GM19328 (cell line): Measurements from ENCODE around the gene ANO4.

Experiments used
- ATAC-seq: cut with Tn5 transposase; IDR thresholded peaks from one replicate; pipeline ENCODE4 v1.9.1; 2021; ENCODE audit warnings: mild to moderate bottlenecking, moderate library complexity; ENCODE audit not compliant: unreplicated experiment

The ANO4 gene

GRCh38 chr12:100942984-100943749, 148.6 kb downstream of the ANO4 start:
- ATAC-seq: no peak

- no peak for ATAC-seq
Observed at GRCh38 chr12:100951756-100952155, 157.2 kb downstream of the ANO4 start.

- ATAC-seq: no peak
Observed at GRCh38 chr12:100953217-100953616, 158.6 kb downstream of the ANO4 start.

GRCh38 chr12:100953677-100954076, 159.1 kb downstream of the ANO4 start:
- ATAC-seq: no peak

GRCh38 chr12:100954118-100954517, 159.5 kb downstream of the ANO4 start:
- ATAC-seq: no peak

GRCh38 chr12:100955139-100955538, 160.6 kb downstream of the ANO4 start:
- ATAC-seq: no peak

GRCh38 chr12:100956311-100956852, 161.8 kb downstream of the ANO4 start:
- ATAC-seq: no peak

- no peak for ATAC-seq
Observed at GRCh38 chr12:100959481-100959880, 164.9 kb downstream of the ANO4 start.

- ATAC-seq: no peak
Observed at GRCh38 chr12:100962086-100962712, 167.6 kb downstream of the ANO4 start.

- no peak for ATAC-seq
Observed at GRCh38 chr12:100963381-100963780, 168.8 kb downstream of the ANO4 start.

- ATAC-seq: no peak
Observed at GRCh38 chr12:100964028-100964427, 169.5 kb downstream of the ANO4 start.

- ATAC-seq: no peak
Observed at GRCh38 chr12:100967189-100967588, 172.6 kb downstream of the ANO4 start.

GRCh38 chr12:100970894-100971293, 176.3 kb downstream of the ANO4 start:
- no peak for ATAC-seq

GRCh38 chr12:100972121-100972520, 177.5 kb downstream of the ANO4 start:
- no peak for ATAC-seq

- ATAC-seq: no peak
Observed at GRCh38 chr12:100974341-100974740, 179.8 kb downstream of the ANO4 start.

- no peak for ATAC-seq
Observed at GRCh38 chr12:100974747-100975146, 180.2 kb downstream of the ANO4 start.

- no peak for ATAC-seq
Observed at GRCh38 chr12:100976735-100977134, 182.2 kb downstream of the ANO4 start.

- no peak for ATAC-seq
Observed at GRCh38 chr12:100980856-100981255, 186.3 kb downstream of the ANO4 start.

GRCh38 chr12:100982511-100983183, 188.1 kb downstream of the ANO4 start:
- ATAC-seq: no peak

GRCh38 chr12:100984796-100985195, 190.2 kb downstream of the ANO4 start:
- ATAC-seq: no peak
